HG03108 (cell line): ENCODE data around the gene HEATR3.

Experiments used
- ATAC-seq: cut with Tn5 transposase; IDR thresholded peaks from one replicate; pipeline ENCODE4 v1.9.1; 2021; ENCODE audit warnings: moderate library complexity; ENCODE audit not compliant: unreplicated experiment

Gene HEATR3

GRCh38 chr16:50065624-50066481 lies at the start of gene HEATR3:
Gene HEATR3 (plus strand): TSS chr16:50065970. CDS start chr16:50066132, 162 bp downstream.
- peak; percentile 83 for ATAC-seq

GRCh38 chr16:50017553-50017952 lies 48.2 kb upstream of the HEATR3 start:
- no peak for ATAC-seq

GRCh38 chr16:50021544-50021943 lies 44.2 kb upstream of the HEATR3 start:
- ATAC-seq = no peak

- ATAC-seq = no peak
These were observed 42.1 kb upstream of the HEATR3 start for GRCh38 chr16:50023641-50024040.

GRCh38 chr16:50024207-50024606 lies 41.6 kb upstream of the HEATR3 start:
- no peak for ATAC-seq

- ATAC-seq = peak; percentile 99
These were observed 40.9 kb upstream of the HEATR3 start, which contains the start of gene CNEP1R1 for GRCh38 chr16:50024684-50025536. Gene CNEP1R1 (plus strand): TSS chr16:50025225. CDS start chr16:50025316, 91 bp downstream.

- no peak for ATAC-seq
These were observed 40.2 kb upstream of the HEATR3 start for GRCh38 chr16:50025537-50025931.

GRCh38 chr16:50027829-50028228 lies 37.9 kb upstream of the HEATR3 start:
- ATAC-seq = no peak

- ATAC-seq = no peak
These were observed 30.2 kb upstream of the HEATR3 start for GRCh38 chr16:50035468-50035992.

GRCh38 chr16:50036426-50036825 lies 29.3 kb upstream of the HEATR3 start:
- ATAC-seq = no peak

GRCh38 chr16:50037662-50038220 lies 28.0 kb upstream of the HEATR3 start:
- ATAC-seq = no peak

GRCh38 chr16:50038286-50038685 lies 27.5 kb upstream of the HEATR3 start:
- ATAC-seq = no peak

- ATAC-seq = no peak
These were observed 26.8 kb upstream of the HEATR3 start for GRCh38 chr16:50038756-50039529.

- ATAC-seq = no peak
These were observed 25.8 kb upstream of the HEATR3 start for GRCh38 chr16:50040018-50040417.

- ATAC-seq = no peak
These were observed 25.1 kb upstream of the HEATR3 start for GRCh38 chr16:50040710-50041109.

GRCh38 chr16:50043358-50043757 lies 22.4 kb upstream of the HEATR3 start:
- ATAC-seq = no peak

- ATAC-seq = no peak
These were observed 20.4 kb upstream of the HEATR3 start for GRCh38 chr16:50045412-50045811.

- no peak for ATAC-seq
These were observed 18.9 kb upstream of the HEATR3 start for GRCh38 chr16:50046853-50047252.

- ATAC-seq = no peak
These were observed 17.9 kb upstream of the HEATR3 start for GRCh38 chr16:50047864-50048263.

GRCh38 chr16:50050802-50051201 lies 15.0 kb upstream of the HEATR3 start:
- no peak for ATAC-seq
